ENCODE measurements around the gene CHN1.

- no peak for TF ChIP-seq POLR2AphosphoS5 (IDR thresholded peaks at IDR 0.05; ENCODE audit: low read depth, low read length)
- TF ChIP-seq TAF1 (IDR thresholded peaks at IDR 0.05; ENCODE audit: borderline replicate concordance, low read depth, low read length): no peak
- TF ChIP-seq POLR2A (IDR thresholded peaks at IDR 0.05; ENCODE audit: low read depth, low read length): no peak
Observed at GRCh38 chr2:174924061-174924693, 81.0 kb downstream of the CHN1 start.
